ENCODE measurements around the gene C4orf50.
"Not testable (repeated sequence)": the region's sequence is repeated elsewhere in the genome, so short reads cannot be mapped to it uniquely, and the experiment has no call there.

The C4orf50 gene

DNA sequence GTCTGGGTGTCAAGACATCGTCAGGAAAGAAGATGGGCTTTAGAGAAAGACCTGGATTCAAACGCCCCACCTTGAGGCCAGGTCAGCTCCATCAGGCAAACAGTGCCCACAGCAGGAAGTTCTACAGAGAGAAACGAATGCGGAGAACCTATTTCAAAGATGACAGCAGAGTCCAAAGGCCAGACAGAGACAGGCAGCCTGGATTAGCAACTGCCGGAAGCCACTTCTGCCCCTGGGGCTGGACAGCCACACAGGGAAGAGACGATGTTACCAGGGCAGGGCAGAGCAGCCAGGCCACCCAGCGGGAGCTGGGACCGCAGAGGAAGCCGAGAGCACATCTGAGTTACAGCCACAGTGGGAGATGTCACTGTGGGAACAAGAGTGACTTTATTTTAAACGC, 1.2 kb downstream of the C4orf50 start:
- no peak for DNase-seq (ENCODE audit: low read depth)

DNA sequence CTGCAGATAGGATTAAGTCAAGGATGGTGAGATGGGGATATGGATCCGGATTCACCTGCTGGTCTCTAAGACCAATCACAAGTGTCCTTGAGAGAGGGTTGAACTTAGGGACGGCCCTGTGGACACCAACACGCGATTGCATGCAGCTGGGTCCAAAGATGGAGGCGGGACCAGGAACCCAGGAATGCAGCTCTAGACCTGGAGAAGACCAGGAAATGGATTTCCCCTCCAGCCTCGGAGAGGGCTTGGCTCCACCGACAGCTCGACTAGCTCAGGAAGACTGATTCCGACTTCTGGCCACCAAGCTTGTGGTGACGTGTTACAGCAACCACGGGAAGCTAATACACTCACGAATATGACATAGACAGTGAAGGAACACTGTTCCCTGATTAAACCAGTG, 4.7 kb downstream of the C4orf50 start:
- DNase-seq (ENCODE audit: low read depth) = no peak

DNA sequence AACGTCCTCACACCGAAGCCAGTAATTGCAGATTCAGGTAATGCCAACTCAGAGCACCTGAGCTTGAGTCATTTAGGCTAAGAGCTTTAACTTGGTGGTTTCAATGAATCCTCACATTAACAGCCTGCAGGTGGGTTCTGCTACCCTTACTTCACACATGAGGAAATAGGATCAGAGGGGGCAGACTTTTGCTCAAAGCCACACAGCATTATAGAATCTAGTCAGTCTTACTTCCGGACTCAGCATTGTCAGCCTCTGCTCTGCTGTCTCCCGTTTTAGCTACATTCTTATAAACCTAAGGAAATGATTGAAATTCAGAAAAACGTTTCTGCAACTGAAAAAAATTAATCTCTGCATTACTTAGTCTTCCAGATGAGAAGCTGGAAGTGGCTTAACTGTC, 6.0 kb downstream of the C4orf50 start:
- no peak for DNase-seq (ENCODE audit: low read depth)

DNA sequence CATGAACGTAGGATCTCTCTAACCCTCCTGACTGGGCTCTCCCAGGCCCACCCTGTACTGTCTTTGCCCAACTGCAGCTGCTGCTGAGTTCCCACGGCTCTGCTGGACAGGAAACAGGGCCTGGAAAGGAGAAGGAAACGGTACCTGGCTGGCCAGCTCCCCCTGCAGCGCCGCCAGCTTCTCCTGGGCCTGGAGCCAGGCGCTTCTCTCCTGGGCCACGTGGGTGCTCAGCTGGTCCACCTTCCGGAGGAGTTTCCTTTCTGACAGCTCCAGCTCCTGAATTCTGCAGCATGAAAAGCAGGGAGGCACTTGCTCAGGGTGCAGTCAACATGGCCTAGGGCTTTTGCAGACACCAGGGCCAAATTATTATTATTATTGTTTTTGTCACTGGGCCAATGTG, 6.5 kb downstream of the C4orf50 start:
- no peak for DNase-seq (ENCODE audit: low read depth)

DNA sequence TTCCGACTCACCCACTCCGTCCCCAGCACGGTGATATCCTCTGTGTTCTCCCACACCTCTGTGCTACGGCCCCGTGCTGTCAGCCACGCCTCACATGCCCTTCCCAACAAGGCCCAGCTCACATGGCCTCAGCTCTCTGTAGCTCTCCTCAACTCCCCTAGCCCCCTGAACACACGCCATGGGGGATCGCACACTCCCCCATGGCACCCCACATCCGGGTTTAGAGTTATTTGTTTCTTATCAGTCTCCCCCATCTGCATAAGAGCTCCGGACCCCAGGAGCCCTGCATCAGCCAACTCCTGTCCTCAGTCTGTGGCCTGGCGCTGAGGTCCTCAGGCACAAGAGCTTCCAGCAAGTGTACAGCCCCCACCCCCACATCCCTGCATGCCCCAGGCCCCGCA, 7.0 kb downstream of the C4orf50 start:
- DNase-seq (ENCODE audit: low read depth) = no peak

DNA sequence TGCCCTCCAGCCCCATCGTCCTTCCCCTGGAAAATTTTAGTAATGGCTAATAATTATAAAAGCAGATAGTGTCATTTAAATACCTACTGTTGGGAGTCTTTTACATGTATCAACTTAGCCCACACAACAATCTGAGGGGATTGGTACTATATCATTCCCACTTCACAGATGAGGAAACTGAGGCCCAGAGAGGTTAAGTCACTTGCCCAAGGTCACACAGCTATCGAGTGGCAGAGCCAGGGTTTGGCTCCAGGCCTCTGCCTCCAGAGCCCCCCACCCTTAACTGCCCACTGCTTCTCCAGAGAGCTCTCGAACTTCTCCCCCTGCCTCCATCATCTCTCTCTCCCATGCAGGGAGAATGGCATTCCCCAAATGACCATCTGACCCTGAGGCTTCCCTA, 7.4 kb downstream of the C4orf50 start:
- no peak for DNase-seq (ENCODE audit: low read depth)

DNA sequence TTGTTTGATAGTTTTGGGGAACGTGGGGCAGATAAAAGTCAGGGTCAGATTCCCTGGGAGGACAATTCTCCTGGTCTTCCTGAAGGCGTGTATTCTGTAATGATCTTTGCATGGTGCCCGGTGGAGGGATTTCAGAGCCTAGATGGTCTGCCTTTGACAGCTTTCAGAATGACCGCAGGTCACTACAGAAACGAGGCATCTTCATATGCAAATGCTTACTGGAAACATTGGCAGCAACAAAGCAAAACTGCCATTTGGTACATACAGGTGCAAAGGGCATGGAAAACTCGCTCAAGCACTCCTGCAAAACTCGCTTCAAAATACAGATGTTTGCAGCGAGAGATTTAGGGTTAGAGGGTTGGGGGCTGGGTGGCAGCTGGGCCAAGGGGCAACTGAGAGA, 8.8 kb downstream of the C4orf50 start:
- DNase-seq (ENCODE audit: low read depth) = no peak

DNA sequence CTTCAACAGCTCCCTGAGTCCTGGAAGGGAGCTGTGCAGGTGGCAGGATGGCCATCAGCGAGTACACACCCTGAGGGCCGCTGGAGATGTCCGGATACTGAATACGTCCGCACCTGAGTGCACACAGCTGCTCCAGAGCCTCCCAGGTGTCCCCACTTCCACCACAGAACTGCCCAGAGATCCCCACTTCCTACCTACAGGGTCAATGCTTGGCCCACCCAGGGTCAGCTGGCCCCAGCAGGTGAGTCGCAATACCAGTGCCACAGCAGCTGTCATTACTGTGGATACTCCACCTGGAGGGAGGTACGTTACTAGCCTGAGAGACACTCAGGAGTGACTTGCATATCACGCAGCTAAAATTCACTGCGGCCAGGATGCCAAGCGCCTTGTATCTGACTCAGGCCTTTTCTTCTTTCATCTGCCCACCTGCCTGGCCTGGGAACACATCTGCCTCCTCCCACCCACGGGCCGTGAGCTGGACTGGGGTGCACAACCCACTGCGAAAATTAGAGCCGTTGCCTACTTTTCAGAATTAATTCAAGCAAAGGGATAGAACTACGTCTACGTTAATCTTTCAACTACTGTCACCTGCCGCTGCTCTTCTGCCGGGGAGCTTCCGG, 9.4 kb downstream of the C4orf50 start:
- DNase-seq (ENCODE audit: low read depth) = no peak

DNA sequence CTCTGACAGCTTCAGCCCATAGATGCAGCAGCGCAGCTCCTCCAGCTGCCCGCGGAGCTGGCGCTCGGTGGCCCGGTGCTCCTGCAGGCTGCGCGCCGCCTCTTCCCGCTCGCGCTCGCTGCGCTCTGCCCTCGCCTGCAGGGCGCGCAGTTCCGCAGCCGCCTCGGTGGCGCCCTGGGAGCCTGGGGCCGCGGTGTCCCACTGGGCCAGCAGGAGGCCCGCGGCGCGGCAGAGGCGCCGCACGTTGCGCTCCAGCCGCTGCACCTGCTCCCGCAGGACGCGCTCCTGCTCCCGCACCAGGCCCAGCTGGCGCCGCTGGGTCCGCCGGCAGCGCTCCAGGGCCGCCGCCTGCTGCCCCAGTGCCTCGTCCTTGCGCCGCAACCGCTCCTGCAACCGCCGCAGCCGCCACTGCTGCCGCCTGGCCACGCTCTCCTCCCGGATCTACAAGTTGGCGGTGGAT, 10.1 kb downstream of the C4orf50 start:
- DNase-seq (ENCODE audit: low read depth) = no peak

DNA sequence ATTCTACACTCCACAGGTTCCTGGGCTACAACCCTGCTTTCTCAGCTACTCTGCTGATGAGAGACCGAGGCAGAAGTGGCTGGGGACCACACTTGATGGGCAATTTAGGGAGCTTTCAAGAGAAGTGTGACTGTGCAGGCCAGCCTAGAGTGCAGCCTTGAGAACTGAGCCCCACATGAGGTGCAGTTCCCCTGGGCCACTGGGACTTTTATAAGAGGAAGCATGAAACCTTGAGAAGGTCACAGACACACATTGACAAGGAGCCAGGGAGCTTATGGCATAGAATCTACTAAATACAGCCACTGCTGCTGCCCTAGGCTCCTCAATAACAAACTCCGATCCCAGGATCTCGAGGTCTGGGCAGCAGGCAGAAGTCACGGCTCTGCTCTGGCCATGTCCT, 13.1 kb downstream of the C4orf50 start:
- DNase-seq (ENCODE audit: low read depth) = no peak

DNA sequence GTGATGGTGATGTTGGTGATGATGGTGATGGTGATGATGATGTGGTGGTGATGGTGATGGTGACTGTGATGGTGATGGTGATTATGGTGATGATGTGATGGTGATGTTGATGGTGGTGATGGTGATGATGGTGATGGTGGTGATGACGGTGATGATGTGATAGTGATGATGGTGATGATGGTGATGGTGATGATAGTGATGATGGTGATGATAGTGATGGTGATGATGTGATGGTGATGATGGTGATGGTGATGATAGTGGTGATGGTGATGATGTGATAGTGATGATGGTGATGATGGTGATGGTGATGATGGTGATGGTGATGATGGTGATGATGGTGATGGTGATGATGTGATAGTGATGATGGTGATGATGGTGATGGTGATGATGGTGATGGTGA, 14.7 kb downstream of the C4orf50 start:
- not testable (repeated sequence) for DNase-seq (ENCODE audit: low read depth)

DNA sequence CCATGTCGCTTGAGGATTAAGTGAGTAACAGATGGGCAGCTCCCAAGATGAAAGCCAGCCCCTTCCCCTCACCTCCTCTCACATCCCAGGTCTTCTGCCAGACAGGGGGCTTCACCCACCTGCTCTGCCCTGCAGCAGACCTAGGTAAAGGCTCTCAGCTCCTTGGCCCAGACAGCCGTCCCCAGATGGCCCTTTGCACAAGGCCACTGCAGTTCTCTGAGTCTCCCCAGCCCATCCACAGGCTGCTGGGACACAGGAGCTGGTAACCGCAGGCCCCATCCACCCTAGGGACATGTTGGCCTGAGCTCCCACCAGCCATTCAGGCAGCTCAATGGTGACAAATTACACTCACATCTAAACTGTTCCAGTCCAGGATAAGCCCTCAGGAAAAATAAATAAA, 15.3 kb downstream of the C4orf50 start:
- DNase-seq (ENCODE audit: low read depth) = no peak

DNA sequence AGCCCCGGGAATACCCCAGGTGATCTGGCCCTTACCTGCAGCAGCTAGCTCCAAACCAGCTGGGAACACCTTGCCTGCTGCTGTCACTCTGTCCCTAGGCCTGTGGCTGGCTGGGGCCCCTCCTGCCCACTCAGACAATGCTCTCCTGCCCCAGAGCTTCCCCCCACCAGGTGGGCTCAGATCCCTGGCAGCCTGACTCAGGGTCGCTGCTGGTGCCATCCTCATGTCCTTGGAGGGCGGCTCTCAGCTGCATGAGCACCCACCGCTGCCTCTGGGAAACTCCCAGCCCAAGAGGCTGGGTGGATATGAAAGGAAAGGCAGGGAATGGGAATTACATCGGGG, 15.8 kb downstream of the C4orf50 start:
- no peak for DNase-seq (ENCODE audit: low read depth)

DNA sequence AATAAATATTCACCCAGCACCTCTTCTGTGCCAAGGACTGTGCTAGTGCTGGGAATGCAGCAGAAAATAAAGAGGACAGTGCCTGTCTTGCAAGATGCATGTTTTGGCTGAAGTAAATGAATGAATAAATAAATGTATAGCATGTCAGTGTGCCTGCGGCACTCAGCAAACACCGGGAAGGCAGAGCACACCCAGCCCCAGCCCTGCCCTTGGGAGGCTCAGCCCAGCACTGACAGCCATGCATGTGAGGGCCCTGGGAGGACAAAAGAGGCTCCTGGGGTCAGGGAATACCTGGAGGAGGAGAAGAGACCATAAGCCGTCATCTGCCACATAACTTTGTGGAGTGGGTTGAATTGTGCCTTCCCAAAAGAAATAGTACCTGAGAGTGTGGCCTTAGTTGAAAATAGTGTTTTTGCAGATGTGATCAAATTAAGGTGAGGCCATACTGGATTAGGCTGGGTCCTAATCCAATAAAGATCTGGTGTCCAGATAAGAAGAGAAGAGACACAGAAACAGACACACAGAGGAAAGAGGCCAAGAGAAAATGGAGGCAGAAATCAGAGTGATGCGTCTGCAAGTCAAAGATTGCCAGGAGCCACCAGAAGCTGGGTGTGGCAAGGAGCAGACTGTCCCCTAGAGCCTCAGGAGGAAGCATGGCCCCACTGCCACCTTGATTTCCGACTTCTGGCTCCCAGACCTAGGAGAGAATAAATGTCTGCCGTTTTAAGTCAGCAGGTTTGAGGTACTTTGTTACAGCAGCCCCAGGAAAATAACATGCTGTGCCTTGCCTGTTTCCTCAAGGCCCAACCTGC, 16.3 kb downstream of the C4orf50 start:
- DNase-seq (ENCODE audit: low read depth) = no peak

DNA sequence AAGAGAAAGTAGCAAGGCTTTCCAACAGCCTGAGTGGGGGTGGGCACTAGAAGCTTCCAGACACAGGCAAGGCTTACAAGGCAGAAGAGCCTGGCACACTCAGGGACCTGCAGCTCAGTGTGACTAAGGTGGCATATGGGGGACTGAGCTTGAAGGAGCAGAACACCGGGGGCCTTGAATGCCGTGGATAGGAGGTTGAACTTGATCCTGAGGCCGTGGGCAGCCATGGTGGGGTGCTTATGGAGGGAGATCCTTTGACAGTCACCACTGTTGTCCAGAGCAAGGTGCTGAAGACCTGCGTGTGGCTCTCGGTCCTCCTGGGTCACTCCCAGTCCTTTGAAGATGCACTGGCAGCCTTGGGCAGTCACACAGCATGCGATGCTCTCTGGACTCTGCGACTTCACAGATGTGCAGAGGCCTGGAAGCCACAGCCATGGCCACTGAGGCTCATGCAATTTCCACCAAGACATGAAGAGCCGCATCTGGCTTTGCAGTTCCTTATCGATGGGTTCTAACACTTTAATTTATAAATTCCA, 18.3 kb downstream of the C4orf50 start:
- no peak for DNase-seq (ENCODE audit: low read depth)

DNA sequence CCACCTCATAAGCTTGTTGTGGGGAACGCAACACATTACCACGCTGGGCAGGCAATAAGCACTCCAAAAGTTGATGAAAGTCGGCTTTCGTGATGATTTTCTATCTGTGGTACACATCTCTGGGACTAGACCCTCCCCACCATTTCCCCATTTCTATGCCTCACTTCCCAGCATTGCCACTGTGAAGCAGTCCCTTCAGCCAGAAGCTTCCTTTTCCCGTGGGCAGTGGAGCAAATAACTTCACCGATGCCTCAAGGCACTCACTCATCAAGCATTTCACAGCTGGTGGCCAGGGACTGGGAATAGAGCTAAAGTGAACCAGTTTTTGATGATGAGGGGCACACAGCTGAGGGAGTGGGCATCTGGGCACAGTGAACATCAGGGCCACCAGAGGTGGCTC, 18.9 kb downstream of the C4orf50 start:
- no peak for DNase-seq (ENCODE audit: low read depth)

DNA sequence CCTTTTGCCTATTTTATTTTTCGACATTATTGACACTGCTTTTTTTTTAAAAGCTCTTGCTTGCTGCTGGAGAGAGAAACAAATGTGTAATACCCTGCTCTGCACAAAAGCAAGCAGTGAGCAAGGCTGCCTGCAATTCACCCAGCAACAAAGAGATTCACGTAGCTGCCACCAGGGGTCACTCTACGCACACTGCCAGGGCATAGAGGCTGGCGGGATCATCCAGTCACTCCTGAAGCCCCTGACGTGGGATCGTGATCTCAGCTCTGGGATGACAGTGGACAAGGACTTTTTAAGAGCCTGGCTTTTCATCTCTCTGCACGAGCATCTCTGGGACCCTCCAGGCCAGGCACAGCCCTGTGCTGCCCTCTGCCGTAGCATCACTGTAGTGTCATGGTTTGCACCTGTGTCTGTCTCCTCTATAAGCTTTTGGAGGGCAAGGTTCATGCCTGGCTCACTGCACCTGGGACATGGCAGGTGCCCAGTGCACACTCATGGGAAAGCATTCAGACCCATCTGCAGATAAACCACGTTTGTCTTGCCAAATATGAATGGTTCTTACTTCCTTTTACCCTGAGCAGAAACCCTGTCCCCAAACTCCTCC, 19.8 kb downstream of the C4orf50 start:
- peak; percentile 24 for DNase-seq (ENCODE audit: low read depth)

DNA sequence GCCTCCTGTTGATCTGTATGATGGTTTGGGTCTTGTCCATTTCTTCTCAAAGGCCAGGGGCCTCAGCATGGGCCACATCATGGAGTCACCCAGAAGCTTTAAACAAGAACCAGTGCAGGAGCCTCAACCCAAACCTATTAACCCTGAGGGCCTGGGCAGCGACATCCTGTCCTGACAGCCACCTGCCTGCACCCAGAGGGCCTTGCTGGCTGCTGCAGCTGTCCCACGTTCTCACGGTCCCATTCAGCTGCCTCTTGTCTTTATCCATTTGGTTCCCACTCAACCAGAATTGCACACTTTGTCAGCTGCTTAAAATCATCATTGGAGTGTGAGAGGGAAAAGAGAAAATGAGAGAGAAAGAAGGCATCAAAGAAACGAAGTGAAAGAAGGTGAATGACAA, 21.6 kb downstream of the C4orf50 start:
- DNase-seq (ENCODE audit: low read depth) = no peak

DNA sequence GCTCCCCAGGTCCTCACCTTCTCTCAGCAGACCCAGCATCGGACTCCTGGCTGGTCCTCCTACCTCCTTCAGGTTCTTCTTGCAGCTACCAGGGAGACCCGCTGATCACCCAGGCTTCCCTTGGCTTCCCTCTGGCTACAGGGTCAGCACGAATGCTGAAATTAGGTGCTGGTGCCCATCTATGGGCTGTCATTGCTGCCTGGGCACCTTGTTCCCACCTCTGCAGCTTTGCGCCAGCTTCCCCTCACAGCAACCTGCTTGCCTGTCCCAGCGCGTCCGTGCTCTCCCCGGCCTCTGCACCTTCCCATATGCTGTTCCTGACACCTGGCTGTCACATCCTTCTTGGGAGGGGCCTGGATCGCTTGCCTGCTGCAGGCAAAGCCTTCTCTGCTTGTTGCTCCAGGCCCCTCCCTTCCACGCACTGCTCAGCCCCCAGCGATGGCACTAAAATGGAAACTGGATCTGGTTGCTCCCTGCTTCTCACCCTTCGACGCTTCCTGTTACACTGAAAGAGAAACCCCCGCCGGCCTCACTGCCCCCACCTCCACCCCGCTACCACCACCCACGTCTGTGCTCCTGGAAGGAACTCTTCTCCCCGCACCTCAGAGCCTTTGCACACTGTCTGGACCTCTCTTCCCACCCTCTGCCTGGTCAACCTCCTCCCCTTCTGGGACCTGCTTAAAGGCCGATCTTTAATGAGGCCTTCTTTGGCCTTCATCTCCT, 22.2 kb downstream of the C4orf50 start:
- DNase-seq (ENCODE audit: low read depth) = no peak

DNA sequence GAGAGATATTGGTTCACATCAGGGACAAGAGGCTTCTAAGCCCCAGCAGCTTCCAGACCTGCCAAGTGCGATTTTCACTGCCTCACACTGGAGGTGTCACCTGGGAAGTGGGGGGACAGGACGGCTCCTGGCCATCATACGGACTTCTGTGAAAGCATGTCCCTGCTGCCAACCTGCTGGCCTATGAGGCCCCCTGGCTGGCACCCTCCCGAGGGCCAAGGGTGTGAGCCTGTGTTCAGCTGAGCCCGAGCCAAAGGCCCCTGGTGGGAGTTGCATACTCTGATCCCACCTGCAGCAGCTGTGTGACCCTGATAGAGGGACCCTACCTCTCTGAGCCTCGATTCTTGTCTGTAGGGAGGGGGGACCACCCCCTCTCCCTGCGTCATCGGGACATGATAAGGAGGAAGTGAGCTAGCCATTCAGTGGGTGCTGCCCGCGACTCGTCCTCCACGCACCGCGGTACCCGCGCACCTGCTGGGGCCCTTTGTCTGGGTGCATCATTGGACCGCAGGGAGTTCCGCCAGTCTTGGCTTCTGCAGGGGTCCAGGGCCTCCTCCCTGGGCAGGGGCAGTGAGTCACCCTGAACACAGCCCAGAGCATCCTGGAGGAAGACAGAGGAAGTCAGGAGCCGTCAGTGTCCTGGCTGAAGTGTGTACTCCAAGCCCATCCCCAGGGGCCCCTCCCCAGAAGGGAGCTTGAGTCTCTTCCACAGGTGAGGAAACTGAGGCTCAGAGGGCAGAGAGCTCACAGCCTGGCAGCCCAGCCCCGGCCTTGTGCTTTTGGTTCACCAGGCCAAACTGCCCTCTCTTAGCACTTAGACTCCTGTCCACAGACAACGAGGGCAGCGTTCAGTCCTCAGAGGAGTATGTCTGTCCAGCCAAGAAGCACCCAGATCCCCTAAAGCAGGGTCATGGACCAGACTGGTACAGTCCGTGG, 24.1 kb downstream of the C4orf50 start:
- no peak for DNase-seq (ENCODE audit: low read depth)

DNA sequence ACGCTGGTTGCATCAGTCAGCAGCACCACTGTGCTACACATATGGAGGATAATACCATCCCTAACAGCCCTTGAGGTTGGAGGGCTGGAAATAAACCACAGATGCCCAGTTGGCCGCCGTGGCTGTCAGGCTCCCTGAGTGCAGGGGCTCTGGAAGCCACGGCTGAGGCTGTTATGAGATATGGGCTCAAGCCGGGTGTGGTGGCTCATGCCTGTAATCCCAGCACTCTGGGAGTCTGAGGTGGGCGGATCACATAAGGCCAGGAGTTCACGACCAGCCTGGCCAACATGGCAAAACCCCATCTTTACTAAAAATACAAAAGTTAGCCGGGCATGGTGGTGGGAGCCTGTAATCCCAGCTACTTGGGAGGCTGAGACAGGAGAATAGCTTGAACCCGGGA, 24.9 kb downstream of the C4orf50 start:
- DNase-seq (ENCODE audit: low read depth) = not testable (repeated sequence)

Data from stimulated activated CD8-positive, alpha-beta memory T cell treated with anti-CD3 and anti-CD28 coated beads, Interleukin-15, amount 100 ng/mL, for 1 hour (primary cell).